Keratinocyte (primary cell): ENCODE results near the gene DNAJC13. TPM values are rescaled to one million over a fixed set of nuclear protein-coding genes. Genes with fewer than 3 reads are reported as not detected.

Source experiments
- DNase-seq: peaks from one replicate; pipeline ENCODE4 v3.0.0-alpha.2; 2011; ENCODE audit warnings: low read depth, missing footprints, low spot score
- FAIRE-seq: peaks from 2 replicates; lab custom pipeline; 2011; peaks lifted over from hg19 to GRCh38; lab: Jason Lieb, UNC
- H2AFZ ChIP-seq: 2 replicates; pipeline ENCODE4 v1.6.0; 2012; ENCODE audit warnings: low read length, control low read depth, inconsistent platforms; ENCODE audit not compliant: control insufficient read depth
- H3K27ac ChIP-seq: 2 replicates; pipeline ENCODE4 v1.5.1; 2011; ENCODE audit warnings: low read length; ENCODE audit not compliant: control insufficient read depth, insufficient read depth
- H3K27me3 ChIP-seq: 3 replicates; pipeline ENCODE4 v1.6.0; 2011; ENCODE audit warnings: low read length; ENCODE audit not compliant: control insufficient read depth, insufficient read depth; ENCODE audit errors: extremely low read depth
- H3K36me3 ChIP-seq, 2 experiments: 2 replicates in 1 of 2; 3 replicates in 1 of 2; pipeline ENCODE4 v1.5.1; 2011; ENCODE audit warnings: low read length in 2 of 2, mild to moderate bottlenecking in 1 of 2; ENCODE audit not compliant: control insufficient read depth in 2 of 2, insufficient read depth in 2 of 2; ENCODE audit errors: extremely low read depth in 1 of 2
- H3K4me1 ChIP-seq: 3 replicates; pipeline ENCODE4 v1.5.1; 2011; ENCODE audit warnings: low read length; ENCODE audit not compliant: control insufficient read depth, insufficient read depth; ENCODE audit errors: extremely low read depth
- H3K4me2 ChIP-seq: 3 replicates; pipeline ENCODE4 v1.6.0; 2011; ENCODE audit warnings: low read depth, low read length; ENCODE audit not compliant: control insufficient read depth, insufficient read depth; ENCODE audit errors: extremely low read depth
- H3K4me3 ChIP-seq, 3 experiments: fragments of 200-600 bp in 1 of 3; sonication (generic) in 1 of 3; 2 replicates in 2 of 3; 3 replicates in 1 of 3; pipeline ENCODE4 v1.5.1; 2011 to 2016; ENCODE audit warnings: low read length in 3 of 3, mild to moderate bottlenecking in 3 of 3, control low read depth in 2 of 3, inconsistent platforms in 1 of 3, low read depth in 1 of 3, mixed read lengths in 1 of 3, mixed run types in 1 of 3, moderate library complexity in 1 of 3; ENCODE audit not compliant: control insufficient read depth in 2 of 3, insufficient read depth in 2 of 3; ENCODE audit errors: extremely low read depth in 1 of 3
- H3K79me2 ChIP-seq: 2 replicates; pipeline ENCODE4 v1.6.0; 2012; ENCODE audit warnings: low read length; ENCODE audit not compliant: control insufficient read depth, insufficient read depth
- H3K9ac ChIP-seq: 3 replicates; pipeline ENCODE4 v1.6.0; 2011; ENCODE audit warnings: low read length; ENCODE audit not compliant: control insufficient read depth, insufficient read depth; ENCODE audit errors: extremely low read depth
- H3K9me1 ChIP-seq: 3 replicates; pipeline ENCODE4 v1.6.0; 2011; ENCODE audit warnings: low read length; ENCODE audit not compliant: control insufficient read depth, insufficient read depth; ENCODE audit errors: extremely low read depth
- H3K9me3 ChIP-seq: 2 replicates; pipeline ENCODE4 v1.5.1; 2012; ENCODE audit warnings: low read depth, low read length; ENCODE audit not compliant: control insufficient read depth
- H4K20me1 ChIP-seq: 3 replicates; pipeline ENCODE4 v1.6.0; 2011; ENCODE audit warnings: low read length; ENCODE audit not compliant: control insufficient read depth, insufficient read depth; ENCODE audit errors: extremely low read depth
- CTCF ChIP-seq, 3 experiments: IDR thresholded peaks in 1 of 3; conservative IDR thresholded peaks in 1 of 3; optimal IDR thresholded peaks in 1 of 3; 2 replicates in 2 of 3; 3 replicates in 1 of 3; pipeline versions ENCODE3 to v1.5.1; 2011; ENCODE audit warnings: low read length in 3 of 3, mild to moderate bottlenecking in 3 of 3, moderate library complexity in 2 of 3, control low read depth in 1 of 3, inconsistent platforms in 1 of 3; ENCODE audit not compliant: insufficient read depth in 2 of 3; ENCODE audit errors: extremely low read depth in 1 of 3
- EZH2 ChIP-seq: IDR thresholded peaks from one replicate; pipeline ENCODE4 v1.6.1; 2012; ENCODE audit warnings: inconsistent platforms, mild to moderate bottlenecking, low read length, moderate library complexity
- dilution Hi-C: fragments of 300-500 bp; cut with MboI; formaldehyde crosslinking; loops from one replicate; pipeline ENCODE4 v1.7.0; 2020; ENCODE audit warnings: low sequenced_read_pairs; ENCODE audit not compliant: extremely low pct_ligation_motif_present
- polyA plus RNA-seq, 5 experiments: library from polyadenylated mRNA; depleted of rRNA in 3 of 5; stranded (reverse) in 3 of 5; stranded (forward) in 1 of 5; unstranded in 1 of 5; fragments of >200 nt; gene quantifications; 1 replicate in 1 of 5; 2 replicates in 3 of 5; 3 replicates in 1 of 5; pipeline versions ENCODE4 v1.2.1 to v1.2.3, GENCODE V29; 2011 to 2012; ENCODE audit warnings: missing spikeins in 2 of 5, low read depth in 1 of 5, low replicate concordance in 1 of 5

Gene DNAJC13
- polyA plus RNA-seq, 1 donor (not counting 4 experiments of a cell fraction or from before 2014, with no cell fraction given), result 24.3 TPM

DNA sequence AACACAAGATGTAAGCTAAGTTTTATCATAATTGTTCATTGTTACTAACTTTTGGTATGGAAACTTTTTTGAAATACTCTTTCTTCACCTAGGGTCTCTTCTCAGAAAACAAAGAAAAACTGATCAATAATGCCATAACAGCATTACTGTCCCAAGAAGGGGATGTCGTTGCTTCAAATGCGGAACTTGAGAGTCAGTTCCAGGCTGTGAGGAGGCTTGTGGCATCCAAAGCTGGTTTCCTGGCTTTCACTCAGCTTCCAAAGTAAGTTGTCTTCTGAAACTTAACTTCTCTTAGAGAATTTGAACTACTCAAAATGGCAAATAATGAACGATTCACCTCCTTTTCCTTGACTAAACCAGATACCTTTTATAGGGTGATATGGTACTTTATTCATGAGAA lies 39.3 kb downstream of the DNAJC13 start:
- FAIRE-seq (no peak), DNase-seq (no peak)
- no peaks in the 10 kb centered on the region for H3K79me2 ChIP-seq
- H3K4me1 ChIP-seq, result no peaks in the 10 kb centered on the region
- no peak overlapping the region for H2AFZ ChIP-seq
- no peaks in the 10 kb centered on the region for H3K9me1 ChIP-seq
- H3K36me3 ChIP-seq, result peaks cover 17 to 23% of the 10 kb centered on the region in 2 experiments
- dilution Hi-C loops, result no loop called here
- no peak overlapping the region for H3K27ac ChIP-seq
- H3K4me2 ChIP-seq, result no peak overlapping the region
- no peaks in the 10 kb centered on the region for H4K20me1 ChIP-seq
- no peak for TF ChIP-seq EZH2
- no peak for TF ChIP-seq CTCF (optimal IDR thresholded peaks at IDR 0.05 in 1 of 3, IDR thresholded peaks at IDR 0.05 in 1 of 3, conservative IDR thresholded peaks at IDR 0.05 in 1 of 3; ENCODE audit: extremely low read depth in 1 of 3, insufficient read depth in 2 of 3, low read length in 3 of 3)
- H3K27me3 ChIP-seq, result no peaks in the 10 kb centered on the region
- H3K4me3 ChIP-seq, result no peak overlapping the region
- no peaks in the 10 kb centered on the region for H3K9me3 ChIP-seq
- no peak overlapping the region for H3K9ac ChIP-seq

GRCh38 chr3:132457286-132457685 lies 40.0 kb downstream of the DNAJC13 start:
- Histone ChIP-seq H3K79me2 (no peaks in the 10 kb centered on the region), H3K4me2 (no peak overlapping the region), H3K4me1 (no peaks in the 10 kb centered on the region), H3K9me3 (no peaks in the 10 kb centered on the region), H3K9ac (no peak overlapping the region), H3K27me3 (no peaks in the 10 kb centered on the region), H3K36me3 (peaks cover 17 to 19% of the 10 kb centered on the region in 2 experiments), H3K9me1 (no peaks in the 10 kb centered on the region), H4K20me1 (no peaks in the 10 kb centered on the region), H2AFZ (no peak overlapping the region), H3K27ac (no peak overlapping the region), H3K4me3 (no peak overlapping the region)
- TF ChIP-seq EZH2, result no peak
- no peak for TF ChIP-seq CTCF (optimal IDR thresholded peaks at IDR 0.05 in 1 of 3, IDR thresholded peaks at IDR 0.05 in 1 of 3, conservative IDR thresholded peaks at IDR 0.05 in 1 of 3; ENCODE audit: extremely low read depth in 1 of 3, insufficient read depth in 2 of 3, low read length in 3 of 3)
- DNase-seq (no peak), FAIRE-seq (no peak)
- dilution Hi-C loops, result no loop called here
